Glutamatergic neuron (in vitro differentiated cells): ENCODE measurements around the gene FBXO8. TPM values are rescaled to one million over a fixed set of nuclear protein-coding genes. Genes with fewer than 3 reads are reported as not detected.

Source experiments
- DNase-seq: peaks from one replicate; pipeline ENCODE4 v3.0.0; 2022
- H3K27ac Mint-ChIP-seq: one replicate; pipeline ENCODE4 v1.8.0; 2020; ENCODE audit warnings: mild to moderate bottlenecking, mixed read lengths, inconsistent platforms; ENCODE audit not compliant: unreplicated experiment
- H3K27me3 Mint-ChIP-seq: one replicate; pipeline ENCODE4 v1.8.0; 2020; ENCODE audit warnings: mild to moderate bottlenecking, moderate library complexity, mixed read lengths, inconsistent platforms; ENCODE audit not compliant: unreplicated experiment
- H3K36me3 Mint-ChIP-seq: one replicate; pipeline ENCODE4 v1.8.0; 2020; ENCODE audit warnings: mild to moderate bottlenecking, mixed read lengths, inconsistent platforms; ENCODE audit not compliant: unreplicated experiment
- H3K4me1 Mint-ChIP-seq: one replicate; pipeline ENCODE4 v1.8.0; 2020; ENCODE audit warnings: mild to moderate bottlenecking, low read depth, mixed read lengths, inconsistent platforms; ENCODE audit not compliant: unreplicated experiment
- H3K4me3 Mint-ChIP-seq: one replicate; pipeline ENCODE4 v1.8.0; 2020; ENCODE audit warnings: mild to moderate bottlenecking, mixed read lengths, inconsistent platforms; ENCODE audit not compliant: unreplicated experiment
- H3K9me3 Mint-ChIP-seq: one replicate; pipeline ENCODE4 v1.8.0; 2020; ENCODE audit warnings: mild to moderate bottlenecking, moderate library complexity, mixed read lengths, inconsistent platforms; ENCODE audit not compliant: unreplicated experiment
- total RNA-seq: library from RNA; stranded (reverse); fragmentation: NEBNext Ultra II Directional; extraction: Animal tissue kit (Norgen Biotek cat#: 25700); gene quantifications from one replicate; pipeline ENCODE4 v1.2.1, GENCODE V29; 2021; ENCODE audit not compliant: unreplicated experiment
- TF ChIP-seq, protein P1 (sequence below): fragments of 200-600 bp; sonication (generic); IDR thresholded peaks from one replicate; pipeline ENCODE4 v1.5.0; 2021; ENCODE audit not compliant: partially characterized antibody, unreplicated experiment

The FBXO8 gene
- total RNA-seq, 1 donor from 2014 or later: 23.1 TPM

DNA sequence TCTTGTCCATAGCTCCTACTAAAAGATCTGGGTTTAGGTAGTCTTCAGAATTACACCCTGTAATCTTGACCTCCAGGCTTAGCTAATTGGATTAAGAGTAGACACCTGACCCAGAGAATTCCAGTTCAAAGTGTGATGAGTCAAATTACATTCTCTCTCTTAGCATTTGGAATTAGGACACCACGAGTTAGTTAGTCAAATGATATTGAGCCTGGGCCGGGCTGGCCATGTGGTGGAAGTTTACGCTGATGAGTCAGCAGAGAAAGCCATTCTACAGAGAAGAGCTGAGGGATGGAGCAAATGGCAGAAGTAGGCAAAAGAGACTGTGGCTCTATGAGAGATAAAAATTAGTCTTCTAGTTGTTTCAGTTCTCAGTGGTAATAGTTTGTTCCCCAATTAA, 31.3 kb upstream of the FBXO8 start:
- H3K4me1 Mint-ChIP-seq: no peaks in the 10 kb centered on the region
- no peaks in the 10 kb centered on the region for H3K36me3 Mint-ChIP-seq
- DNase-seq: no peak
- no peaks in the 10 kb centered on the region for H3K9me3 Mint-ChIP-seq
- no peak overlapping the region for H3K27ac Mint-ChIP-seq
- TF ChIP-seq, protein P1, sequence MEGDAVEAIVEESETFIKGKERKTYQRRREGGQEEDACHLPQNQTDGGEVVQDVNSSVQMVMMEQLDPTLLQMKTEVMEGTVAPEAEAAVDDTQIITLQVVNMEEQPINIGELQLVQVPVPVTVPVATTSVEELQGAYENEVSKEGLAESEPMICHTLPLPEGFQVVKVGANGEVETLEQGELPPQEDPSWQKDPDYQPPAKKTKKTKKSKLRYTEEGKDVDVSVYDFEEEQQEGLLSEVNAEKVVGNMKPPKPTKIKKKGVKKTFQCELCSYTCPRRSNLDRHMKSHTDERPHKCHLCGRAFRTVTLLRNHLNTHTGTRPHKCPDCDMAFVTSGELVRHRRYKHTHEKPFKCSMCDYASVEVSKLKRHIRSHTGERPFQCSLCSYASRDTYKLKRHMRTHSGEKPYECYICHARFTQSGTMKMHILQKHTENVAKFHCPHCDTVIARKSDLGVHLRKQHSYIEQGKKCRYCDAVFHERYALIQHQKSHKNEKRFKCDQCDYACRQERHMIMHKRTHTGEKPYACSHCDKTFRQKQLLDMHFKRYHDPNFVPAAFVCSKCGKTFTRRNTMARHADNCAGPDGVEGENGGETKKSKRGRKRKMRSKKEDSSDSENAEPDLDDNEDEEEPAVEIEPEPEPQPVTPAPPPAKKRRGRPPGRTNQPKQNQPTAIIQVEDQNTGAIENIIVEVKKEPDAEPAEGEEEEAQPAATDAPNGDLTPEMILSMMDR: no peak
- no peaks in the 10 kb centered on the region for H3K27me3 Mint-ChIP-seq
- H3K4me3 Mint-ChIP-seq: no peak overlapping the region

DNA sequence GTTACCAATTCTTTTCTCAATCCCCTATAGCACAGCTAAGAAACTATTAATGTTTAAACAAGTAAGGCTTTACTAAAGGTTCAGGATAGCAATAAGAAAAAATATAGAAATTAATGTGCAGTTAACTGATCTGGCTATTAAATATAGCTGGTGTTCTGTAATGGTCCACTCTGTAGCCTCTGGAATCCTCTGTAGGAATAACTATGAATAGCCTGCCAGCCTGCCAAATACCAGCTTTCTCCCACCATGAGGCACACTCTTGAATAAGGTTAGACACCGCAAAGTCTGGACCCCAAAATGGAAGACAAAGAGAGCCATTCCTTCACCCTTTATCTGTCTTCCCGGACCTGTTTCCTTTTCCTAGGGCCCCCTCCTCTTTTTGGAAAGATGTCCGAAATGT, 30.8 kb upstream of the FBXO8 start:
- TF ChIP-seq, protein P1: no peak
- no peak for DNase-seq
- H3K4me1 Mint-ChIP-seq: no peaks in the 10 kb centered on the region
- no peaks in the 10 kb centered on the region for H3K36me3 Mint-ChIP-seq
- H3K9me3 Mint-ChIP-seq: no peaks in the 10 kb centered on the region
- no peak overlapping the region for H3K27ac Mint-ChIP-seq
- no peak overlapping the region for H3K4me3 Mint-ChIP-seq
- H3K27me3 Mint-ChIP-seq: no peaks in the 10 kb centered on the region

DNA sequence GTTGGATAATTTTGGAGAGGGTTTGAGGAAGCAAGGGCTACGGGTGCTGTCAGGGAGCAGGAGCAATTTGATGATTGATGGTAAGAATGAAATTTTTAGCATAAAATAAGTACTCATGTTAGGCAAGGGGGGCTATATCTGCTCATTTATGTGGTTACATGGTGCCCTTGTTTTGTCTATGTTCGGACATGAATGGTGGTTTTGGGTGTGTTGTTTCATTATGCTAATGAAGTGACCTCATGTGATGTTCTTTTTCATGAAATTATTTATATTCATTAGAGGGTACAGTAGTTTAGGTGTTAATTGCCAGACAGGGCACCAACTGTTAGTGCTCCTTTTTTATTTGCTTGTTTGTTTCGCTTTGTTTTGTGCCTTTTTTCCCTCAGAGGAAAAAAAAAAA, 29.5 kb upstream of the FBXO8 start:
- TF ChIP-seq, protein P1: no peak
- Mint-ChIP-seq H3K27me3 (no peaks in the 10 kb centered on the region), H3K4me1 (no peaks in the 10 kb centered on the region), H3K36me3 (no peaks in the 10 kb centered on the region), H3K4me3 (no peak overlapping the region), H3K27ac (no peak overlapping the region), H3K9me3 (no peaks in the 10 kb centered on the region)
- no peak for DNase-seq

DNA sequence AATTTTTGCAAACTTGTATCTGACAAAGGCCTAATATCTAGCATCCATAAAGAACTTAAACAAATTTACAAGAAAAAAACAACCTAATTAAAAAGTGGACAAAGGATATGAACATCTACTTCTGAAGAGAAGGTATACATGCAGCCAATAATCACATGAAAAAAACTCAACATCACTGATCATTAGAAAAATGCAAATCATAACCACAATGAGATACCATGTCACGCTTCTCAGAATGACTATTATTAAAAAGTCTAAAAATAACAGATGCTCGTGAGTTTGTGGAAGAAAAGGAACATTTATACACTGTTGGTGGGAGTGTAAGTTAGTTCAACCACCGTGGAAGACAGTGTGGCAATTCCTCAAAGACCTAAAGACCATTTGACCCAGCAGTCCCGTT, 24.2 kb upstream of the FBXO8 start:
- H3K9me3 Mint-ChIP-seq: no peaks in the 10 kb centered on the region
- H3K27me3 Mint-ChIP-seq: no peaks in the 10 kb centered on the region
- TF ChIP-seq, protein P1: no peak
- no peaks in the 10 kb centered on the region for H3K4me1 Mint-ChIP-seq
- no peak overlapping the region for H3K4me3 Mint-ChIP-seq
- DNase-seq: no peak
- no peak overlapping the region for H3K27ac Mint-ChIP-seq
- H3K36me3 Mint-ChIP-seq: no peaks in the 10 kb centered on the region

DNA sequence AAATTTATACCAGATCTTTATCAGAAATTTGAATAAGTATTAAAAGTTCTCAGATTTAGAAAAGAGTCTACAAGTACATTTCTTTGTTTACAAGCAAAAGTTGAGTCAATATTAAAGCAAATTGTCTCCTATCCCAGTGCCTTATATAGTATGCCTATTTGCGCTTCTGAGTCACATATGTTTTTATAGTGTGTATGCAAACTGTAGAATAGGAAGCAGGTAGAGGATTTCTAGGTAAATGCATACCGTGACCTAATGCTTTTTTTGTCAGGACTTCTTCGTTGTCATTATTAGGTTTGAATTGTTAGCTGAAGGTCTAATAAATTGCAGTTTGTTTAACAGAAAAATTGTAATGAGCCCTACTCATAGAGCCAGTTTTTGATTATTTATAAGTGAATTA, 22.5 kb upstream of the FBXO8 start:
- DNase-seq: no peak
- Mint-ChIP-seq H3K27ac (no peak overlapping the region), H3K27me3 (no peaks in the 10 kb centered on the region), H3K4me1 (no peaks in the 10 kb centered on the region), H3K4me3 (no peak overlapping the region), H3K36me3 (no peaks in the 10 kb centered on the region), H3K9me3 (no peaks in the 10 kb centered on the region)
- TF ChIP-seq, protein P1: no peak
